ENCODE data around the gene KCNE2.

DNA sequence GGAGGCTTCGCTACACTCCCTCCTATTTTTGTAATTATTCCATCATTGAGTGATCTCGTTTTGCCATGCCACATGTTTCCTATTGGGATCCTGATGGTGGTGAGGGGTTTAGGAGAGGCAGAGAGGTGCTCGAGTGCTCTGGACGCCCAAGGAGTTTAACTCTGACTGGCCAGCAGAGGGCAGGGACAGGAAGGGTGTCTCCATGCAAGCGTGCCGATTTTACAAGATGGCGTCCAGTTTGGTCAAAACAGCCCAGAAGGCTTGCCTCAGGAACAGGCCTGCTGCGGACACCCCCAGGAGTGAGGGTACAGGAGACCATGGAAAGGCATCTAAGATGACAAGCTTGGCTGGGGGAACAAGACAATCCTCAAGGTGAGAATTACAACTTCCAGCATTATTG is 33.8 kb upstream of the KCNE2 start:
- TF ChIP-seq, protein P1, sequence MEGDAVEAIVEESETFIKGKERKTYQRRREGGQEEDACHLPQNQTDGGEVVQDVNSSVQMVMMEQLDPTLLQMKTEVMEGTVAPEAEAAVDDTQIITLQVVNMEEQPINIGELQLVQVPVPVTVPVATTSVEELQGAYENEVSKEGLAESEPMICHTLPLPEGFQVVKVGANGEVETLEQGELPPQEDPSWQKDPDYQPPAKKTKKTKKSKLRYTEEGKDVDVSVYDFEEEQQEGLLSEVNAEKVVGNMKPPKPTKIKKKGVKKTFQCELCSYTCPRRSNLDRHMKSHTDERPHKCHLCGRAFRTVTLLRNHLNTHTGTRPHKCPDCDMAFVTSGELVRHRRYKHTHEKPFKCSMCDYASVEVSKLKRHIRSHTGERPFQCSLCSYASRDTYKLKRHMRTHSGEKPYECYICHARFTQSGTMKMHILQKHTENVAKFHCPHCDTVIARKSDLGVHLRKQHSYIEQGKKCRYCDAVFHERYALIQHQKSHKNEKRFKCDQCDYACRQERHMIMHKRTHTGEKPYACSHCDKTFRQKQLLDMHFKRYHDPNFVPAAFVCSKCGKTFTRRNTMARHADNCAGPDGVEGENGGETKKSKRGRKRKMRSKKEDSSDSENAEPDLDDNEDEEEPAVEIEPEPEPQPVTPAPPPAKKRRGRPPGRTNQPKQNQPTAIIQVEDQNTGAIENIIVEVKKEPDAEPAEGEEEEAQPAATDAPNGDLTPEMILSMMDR (IDR thresholded peaks at IDR 0.05) = no peak
- no peak for TF ChIP-seq POLR2A (IDR thresholded peaks at IDR 0.05)
